HG02852 (cell line): ENCODE data around the gene ATP6V0E1.
"Not testable (repeated sequence)": the region's sequence is repeated elsewhere in the genome, so short reads cannot be mapped to it uniquely, and the experiment has no call there.

Experiments used
- ATAC-seq: cut with Tn5 transposase; IDR thresholded peaks from one replicate; pipeline ENCODE4 v1.9.1; 2021; ENCODE audit warnings: mild to moderate bottlenecking, moderate library complexity; ENCODE audit not compliant: unreplicated experiment

The ATP6V0E1 gene

DNA sequence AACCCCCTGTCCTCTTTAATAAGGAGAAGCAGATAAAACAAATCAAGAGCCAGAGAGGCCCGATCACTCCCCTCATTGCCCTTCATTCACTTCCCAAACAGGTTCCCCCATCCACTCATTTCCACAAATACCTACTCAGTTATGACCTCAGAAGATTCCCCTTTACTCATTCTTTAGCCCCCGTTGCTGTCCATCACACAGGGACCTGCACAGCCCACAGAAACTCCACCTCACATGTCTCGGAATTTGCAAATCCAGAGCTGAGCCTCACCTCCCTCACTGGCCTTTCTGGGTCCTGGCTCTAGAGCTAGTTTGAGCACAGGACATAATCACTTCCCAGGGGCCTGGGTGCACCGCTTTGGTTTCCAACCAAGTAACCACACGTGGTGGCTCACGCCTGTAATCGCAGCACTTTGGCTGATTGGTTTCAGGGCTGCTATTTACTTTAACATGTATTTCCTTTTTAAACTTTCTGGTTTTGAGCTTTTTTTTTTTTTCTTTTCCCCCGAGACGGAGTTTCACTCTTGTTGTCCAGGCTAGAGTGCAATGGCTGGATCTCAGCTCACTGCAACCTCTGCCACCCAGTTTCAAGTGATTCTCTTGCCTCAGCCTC, 17.8 kb downstream of the ATP6V0E1 start:
- no peak for ATAC-seq

DNA sequence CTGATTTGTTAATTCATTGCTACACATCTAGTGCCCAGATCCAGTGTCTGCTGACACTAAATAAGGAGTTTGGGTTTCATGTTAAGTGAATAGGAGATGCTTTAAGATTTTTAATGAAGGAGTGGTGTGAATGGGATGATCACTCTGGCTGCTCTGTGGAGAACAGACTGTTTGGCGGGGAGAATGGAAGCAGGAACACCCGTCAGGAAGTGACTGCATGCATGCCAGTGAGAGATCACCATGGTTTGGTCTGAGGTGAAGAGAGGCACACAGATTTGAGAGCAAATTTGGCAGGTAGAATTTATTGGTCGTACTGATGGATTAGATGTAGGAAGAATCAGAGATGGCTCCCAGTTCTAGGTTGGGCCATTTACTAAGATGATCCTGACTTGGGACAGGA, 19.8 kb downstream of the ATP6V0E1 start:
- ATAC-seq: no peak

DNA sequence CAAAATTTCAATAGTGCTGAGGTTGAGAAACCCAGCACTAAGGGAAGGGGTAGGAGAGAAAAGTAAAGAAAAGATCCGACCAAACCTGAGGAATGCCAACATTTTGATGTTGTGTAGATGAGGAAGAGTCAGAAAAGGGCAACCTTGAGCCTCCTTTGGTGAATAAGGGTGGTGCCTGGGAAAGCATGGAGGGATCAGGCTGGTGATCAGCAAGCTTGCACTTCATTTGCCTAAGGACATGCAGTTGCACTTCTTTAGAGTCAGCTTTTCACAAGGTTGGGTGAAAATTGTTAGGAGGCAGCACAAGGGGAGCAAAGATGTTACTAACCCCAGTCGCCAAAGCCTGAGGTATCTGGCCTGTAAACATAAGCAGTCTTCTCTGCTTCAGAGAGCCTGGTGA, 20.4 kb downstream of the ATP6V0E1 start:
- no peak for ATAC-seq

GRCh38 chr5:173004447-173004846, 20.9 kb downstream of the ATP6V0E1 start:
- no peak for ATAC-seq

DNA sequence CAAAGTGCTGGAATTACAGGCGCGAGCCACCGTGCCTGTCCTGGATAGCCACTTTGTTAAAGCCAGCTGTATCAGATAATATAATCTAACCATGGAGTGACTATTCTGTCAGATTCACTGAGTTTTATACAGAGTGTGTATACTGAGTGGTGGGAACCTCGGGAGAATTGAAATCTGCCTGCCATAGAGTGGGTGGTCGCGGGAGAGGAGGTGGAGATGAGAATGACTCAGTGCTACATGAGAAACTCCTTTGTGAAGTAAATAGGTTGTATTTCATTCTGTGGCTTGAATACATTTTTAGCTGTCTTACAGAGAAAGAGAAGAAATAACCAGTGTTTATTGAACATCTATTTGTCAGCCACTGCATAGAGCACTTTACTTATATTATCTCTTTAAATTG, 26.4 kb downstream of the ATP6V0E1 start:
- ATAC-seq: no peak

GRCh38 chr5:173010547-173011464, 27.2 kb downstream of the ATP6V0E1 start:
- no peak for ATAC-seq

- no peak for ATAC-seq
Observed at GRCh38 chr5:173011566-173011965, 28.0 kb downstream of the ATP6V0E1 start.

- ATAC-seq: no peak
Observed at GRCh38 chr5:173012882-173013281, 29.3 kb downstream of the ATP6V0E1 start.

DNA sequence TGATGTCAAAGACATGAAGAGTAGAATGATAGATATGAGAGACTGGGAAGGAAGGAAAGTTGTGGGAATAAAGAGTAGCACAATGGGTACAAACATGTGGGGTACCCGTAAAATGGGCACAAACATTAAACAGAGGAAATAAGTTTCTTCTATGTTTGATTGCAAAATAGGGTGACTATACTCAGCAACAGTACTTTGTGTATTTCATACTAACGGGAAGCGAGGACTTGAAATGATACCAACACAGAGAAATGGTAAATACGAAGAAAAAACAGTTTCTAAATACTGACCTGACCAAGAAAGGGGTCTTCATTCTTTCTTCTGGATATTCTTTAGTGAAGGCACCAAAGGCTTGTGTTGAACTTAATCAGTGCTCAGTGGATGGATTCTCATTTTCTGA, 31.1 kb downstream of the ATP6V0E1 start:
- no peak for ATAC-seq

DNA sequence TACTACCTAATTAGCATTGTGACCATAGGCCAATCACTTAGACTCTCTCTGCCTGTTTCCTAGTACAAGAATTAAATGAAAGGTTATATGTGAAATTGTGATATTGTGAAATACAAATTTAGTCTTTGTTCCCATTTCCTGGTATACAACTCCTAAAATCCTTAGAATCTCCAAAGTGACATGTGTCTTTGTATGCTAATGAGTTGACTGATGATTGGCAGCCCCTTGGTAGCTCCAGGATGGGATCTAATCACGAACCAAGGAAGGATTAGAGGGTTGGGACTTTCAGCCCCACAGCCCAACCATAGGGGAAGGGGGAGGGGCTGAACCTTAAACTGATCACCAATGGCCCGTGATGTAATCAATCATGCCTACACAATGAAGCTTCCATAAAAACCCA, 31.6 kb downstream of the ATP6V0E1 start:
- no peak for ATAC-seq

- no peak for ATAC-seq
Observed at GRCh38 chr5:173015598-173016455, 32.3 kb downstream of the ATP6V0E1 start.

- no peak for ATAC-seq
Observed at GRCh38 chr5:173016598-173017046, 33.1 kb downstream of the ATP6V0E1 start.

- not testable (repeated sequence) for ATAC-seq
Observed at GRCh38 chr5:173017087-173017486, 33.5 kb downstream of the ATP6V0E1 start.

DNA sequence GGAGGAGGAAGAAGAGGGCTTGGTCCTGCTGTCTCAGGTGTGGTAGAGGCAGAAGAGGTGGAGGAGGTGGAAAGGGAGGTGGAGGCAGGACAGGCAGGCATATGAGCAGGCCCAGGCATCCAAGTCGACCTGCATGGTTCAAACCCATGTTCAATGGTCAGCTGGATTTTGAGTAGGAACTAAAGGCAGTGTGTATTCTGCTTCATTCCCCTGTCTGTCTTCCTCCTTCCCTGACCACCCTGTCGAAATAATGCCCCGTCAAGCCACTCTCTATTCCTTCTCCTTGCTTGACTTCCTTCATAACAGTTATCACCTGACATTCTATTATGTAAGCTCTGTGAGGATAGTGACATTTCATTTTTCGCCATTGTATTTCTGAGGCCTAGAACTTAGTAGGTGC, 34.8 kb downstream of the ATP6V0E1 start:
- ATAC-seq: no peak

DNA sequence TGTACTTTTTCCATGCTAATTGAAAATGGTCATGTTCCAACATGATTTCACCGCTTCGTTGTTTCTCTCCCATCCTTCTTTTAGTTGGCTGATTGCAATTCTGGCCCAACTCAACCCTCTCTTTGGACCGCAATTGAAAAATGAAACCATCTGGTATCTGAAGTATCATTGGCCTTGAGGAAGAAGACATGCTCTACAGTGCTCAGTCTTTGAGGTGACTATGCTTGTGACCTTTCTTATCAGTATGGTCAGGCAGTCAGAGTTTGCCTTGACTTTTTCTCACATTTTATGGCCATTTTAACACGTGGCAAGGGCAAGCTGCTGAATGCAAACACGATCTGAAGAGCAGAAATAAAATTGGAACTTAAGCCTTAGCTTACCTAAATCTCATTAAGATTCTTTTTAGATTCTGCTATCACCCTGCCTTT, 36.6 kb downstream of the ATP6V0E1 start:
- no peak for ATAC-seq

- ATAC-seq: no peak
Observed at GRCh38 chr5:173020643-173021042, 37.1 kb downstream of the ATP6V0E1 start.

- ATAC-seq: no peak
Observed at GRCh38 chr5:173025651-173026050, 42.1 kb downstream of the ATP6V0E1 start.

GRCh38 chr5:173027905-173028304, 44.3 kb downstream of the ATP6V0E1 start:
- no peak for ATAC-seq

DNA sequence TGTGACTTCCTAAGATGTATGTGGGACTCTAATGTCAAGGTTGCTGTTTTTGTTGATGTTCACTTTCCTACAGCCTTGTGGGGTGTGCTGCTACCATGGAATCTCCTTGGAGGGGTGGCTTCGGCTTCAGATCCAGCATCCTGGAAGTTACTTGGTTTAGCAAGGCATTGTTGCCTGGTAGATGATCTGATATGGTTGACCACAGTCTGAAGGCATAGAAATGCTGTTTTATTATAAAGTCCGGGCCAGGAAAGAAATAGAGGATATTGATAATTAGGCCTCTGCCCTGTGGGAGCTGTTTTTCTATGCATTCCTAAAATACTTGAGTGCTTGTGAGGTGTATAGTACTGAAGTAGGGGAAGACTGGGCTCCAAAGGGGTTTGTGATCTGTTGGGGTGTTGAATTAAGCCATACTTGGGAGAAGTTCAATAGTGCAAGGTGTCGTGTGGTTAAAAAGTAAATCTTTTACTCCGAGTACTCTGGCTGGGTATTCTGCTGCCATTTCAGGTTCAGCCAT, 45.3 kb downstream of the ATP6V0E1 start:
- no peak for ATAC-seq

DNA sequence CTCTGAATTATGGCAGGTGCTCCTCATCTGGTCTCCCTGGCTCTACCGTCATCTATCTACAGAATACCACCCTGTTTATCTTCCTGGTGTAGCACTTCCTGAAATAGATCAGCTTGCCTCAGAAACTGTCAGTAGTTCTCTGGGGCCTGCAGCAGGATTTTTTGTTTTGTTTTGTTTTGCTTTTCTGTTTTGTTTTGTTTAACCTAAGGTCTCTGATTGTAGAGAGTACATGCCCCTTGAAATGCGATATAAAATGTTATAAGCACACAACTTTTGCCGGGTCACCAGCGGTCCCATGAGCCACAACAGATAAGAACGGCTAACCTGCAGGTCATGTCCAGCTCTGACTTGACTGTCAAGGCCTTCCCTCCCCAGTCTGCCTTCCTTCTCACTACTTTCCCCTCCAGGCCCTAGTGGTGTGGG, 45.9 kb downstream of the ATP6V0E1 start:
- ATAC-seq: no peak

GRCh38 chr5:173032096-173032495, 48.5 kb downstream of the ATP6V0E1 start:
- ATAC-seq: not testable (repeated sequence)
